Osteoblast (primary cell): ENCODE measurements around the gene NCBP2L. TPM values are rescaled to one million over a fixed set of nuclear protein-coding genes. Genes with fewer than 3 reads are reported as not detected.

Experiments
- total RNA-seq: library from RNA; depleted of rRNA; stranded (reverse); fragments of >200 nt; gene quantifications from 2 replicates; pipeline ENCODE4 v1.2.3, GENCODE V29; 2012

Gene NCBP2L
- total RNA-seq, 1 donor: not detected

Other genes starting within 250 kb of the NCBP2L start
- gene PRPS1, start 149.2 kb upstream of the NCBP2L start, total RNA-seq: 30.4 and 31.5 TPM in 2 replicates
- gene TSC22D3, start 1.9 kb upstream of the NCBP2L start, total RNA-seq: 57.2 and 62.2 TPM in 2 replicates
- 19.9 and 23.6 TPM in 2 replicates for gene MID2, start 48.1 kb downstream of the NCBP2L start, total RNA-seq
- not detected in 2 replicates for gene TEX13B, start 204.6 kb downstream of the NCBP2L start, total RNA-seq